Epithelial cell of proximal tubule (primary cell): Measurements from ENCODE around the gene TTC36. TPM values are rescaled to one million over a fixed set of nuclear protein-coding genes. Genes with fewer than 3 reads are reported as not detected.
A peak's percentile ranks its signal among the peaks of the same experiment; 100 is the strongest.
"Not testable (repeated sequence)": the region's sequence is repeated elsewhere in the genome, so short reads cannot be mapped to it uniquely, and the experiment has no call there.

Experiments used
- DNase-seq: peaks from one replicate; pipeline ENCODE4 v3.0.0-alpha.2; 2011; ENCODE audit warnings: low read depth
- H3K4me3 ChIP-seq: 2 replicates; pipeline ENCODE4 v1.5.1; 2011; ENCODE audit warnings: low read depth, mild to moderate bottlenecking, low read length
- CTCF ChIP-seq: conservative IDR thresholded peaks from 2 replicates; pipeline ENCODE4 v1.5.1; 2012; ENCODE audit warnings: low read depth, mild to moderate bottlenecking, low read length
- total RNA-seq: library from RNA; depleted of rRNA; stranded (reverse); fragments of >200 nt; gene quantifications from 2 replicates; pipeline ENCODE4 v1.2.3, GENCODE V29; 2015

Gene TTC36
- 1.6 TPM in 1 of 2 replicates, not detected in the other for total RNA-seq

- no peak for DNase-seq
- TF ChIP-seq CTCF: no peak
These were observed at the start of gene TTC36 for GRCh38 chr11:118527109-118527508. Gene TTC36, plus strand, starts transcription at chr11:118527474. Its CDS starts 21 bp downstream, at chr11:118527495.

GRCh38 chr11:118481238-118481637, 46.0 kb upstream of the TTC36 start:
- DNase-seq, H3K4me3 ChIP-seq: not testable (repeated sequence)

More at GRCh38 chr11:118527109-118527508, at the start of gene TTC36:
- no peak within 1 kb of the TSS for H3K4me3 ChIP-seq

- no peak overlapping the region for H3K4me3 ChIP-seq
- TF ChIP-seq CTCF: no peak
- no peak for DNase-seq
These were observed 42.9 kb upstream of the TTC36 start for GRCh38 chr11:118484405-118484804.

GRCh38 chr11:118485273-118485672, 42.0 kb upstream of the TTC36 start:
- no peak overlapping the region for H3K4me3 ChIP-seq
- no peak for DNase-seq
- peak; percentile 20 for TF ChIP-seq CTCF

GRCh38 chr11:118488480-118489109, 38.7 kb upstream of the TTC36 start:
- peak; percentile 26 for DNase-seq
- no peak overlapping the region for H3K4me3 ChIP-seq
- peak; percentile 92 for TF ChIP-seq CTCF

- no peak for TF ChIP-seq CTCF
- no peak overlapping the region for H3K4me3 ChIP-seq
- no peak for DNase-seq
These were observed 36.2 kb upstream of the TTC36 start for GRCh38 chr11:118491041-118491440.

- no peak for TF ChIP-seq CTCF
- no peak for DNase-seq
- H3K4me3 ChIP-seq: no peak overlapping the region
These were observed 29.4 kb upstream of the TTC36 start for GRCh38 chr11:118497831-118498230.

GRCh38 chr11:118503216-118503615, 24.1 kb upstream of the TTC36 start:
- no peak for DNase-seq
- H3K4me3 ChIP-seq: no peak overlapping the region
- no peak for TF ChIP-seq CTCF
